Stimulated activated CD8-positive, alpha-beta memory T cell treated with anti-CD3 and anti-CD28 coated beads, Interleukin-7, amount 100 ng/mL, for 4 hours (primary cell): ENCODE measurements around the gene CLEC16A.
A peak's percentile ranks its signal among the peaks of the same experiment; 100 is the strongest.

Experiments used
- DNase-seq, 2 donors: peaks; one replicate each; pipeline ENCODE4 v3.0.0-alpha.2; 2020; ENCODE audit warnings: low read depth in 2 of 2

The CLEC16A gene

DNA sequence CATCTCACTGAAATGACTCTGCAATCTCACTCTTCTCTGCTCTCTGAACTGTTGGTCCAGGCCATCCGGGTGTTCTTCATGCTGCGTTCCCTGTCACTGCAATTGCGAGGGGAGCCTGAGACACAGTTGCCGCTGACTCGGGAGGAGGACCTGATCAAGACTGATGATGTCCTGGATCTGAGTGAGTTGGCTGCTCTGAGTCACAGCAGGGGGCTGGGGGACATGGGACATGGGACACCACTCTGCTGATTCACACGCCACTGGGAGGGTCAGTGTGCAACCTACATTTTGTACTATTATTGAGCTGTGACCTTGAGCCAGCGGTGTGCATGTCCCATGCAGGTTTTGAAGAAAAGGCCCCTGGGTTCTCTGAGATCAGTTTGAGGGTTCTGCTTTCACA is 116.5 kb downstream of the CLEC16A start:
- no peak for DNase-seq

DNA sequence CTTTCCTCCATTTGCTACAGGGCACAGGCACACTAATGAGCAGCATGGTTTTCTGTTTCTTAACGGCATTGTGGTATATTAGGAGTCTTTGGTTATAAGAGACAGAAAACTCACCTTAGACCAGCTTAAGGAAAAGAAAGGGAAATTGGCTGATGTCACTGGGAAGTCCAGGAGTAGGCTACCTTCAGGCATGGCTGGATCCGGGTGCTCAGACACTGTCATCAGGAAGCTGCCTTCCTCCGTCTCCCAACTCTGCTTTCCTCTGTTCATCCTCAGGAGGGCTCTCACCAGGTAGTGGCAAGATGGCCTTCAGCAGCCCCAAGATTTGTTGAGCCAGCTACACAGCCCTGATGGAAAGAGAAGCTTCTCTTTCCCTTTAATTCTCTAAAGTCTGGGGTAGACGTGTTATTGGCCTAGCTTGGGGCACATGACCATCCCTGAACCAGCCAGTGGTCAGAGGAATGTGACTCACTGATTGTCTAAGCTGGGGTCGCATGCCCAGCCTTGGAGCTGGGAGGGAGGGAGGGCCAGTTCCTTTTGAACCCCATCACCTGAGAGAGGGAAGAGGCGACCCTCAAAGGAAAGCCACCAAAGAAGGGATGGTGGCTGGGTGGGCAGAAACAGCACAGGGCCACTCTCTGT is 117.4 kb downstream of the CLEC16A start:
- DNase-seq = no peak

DNA sequence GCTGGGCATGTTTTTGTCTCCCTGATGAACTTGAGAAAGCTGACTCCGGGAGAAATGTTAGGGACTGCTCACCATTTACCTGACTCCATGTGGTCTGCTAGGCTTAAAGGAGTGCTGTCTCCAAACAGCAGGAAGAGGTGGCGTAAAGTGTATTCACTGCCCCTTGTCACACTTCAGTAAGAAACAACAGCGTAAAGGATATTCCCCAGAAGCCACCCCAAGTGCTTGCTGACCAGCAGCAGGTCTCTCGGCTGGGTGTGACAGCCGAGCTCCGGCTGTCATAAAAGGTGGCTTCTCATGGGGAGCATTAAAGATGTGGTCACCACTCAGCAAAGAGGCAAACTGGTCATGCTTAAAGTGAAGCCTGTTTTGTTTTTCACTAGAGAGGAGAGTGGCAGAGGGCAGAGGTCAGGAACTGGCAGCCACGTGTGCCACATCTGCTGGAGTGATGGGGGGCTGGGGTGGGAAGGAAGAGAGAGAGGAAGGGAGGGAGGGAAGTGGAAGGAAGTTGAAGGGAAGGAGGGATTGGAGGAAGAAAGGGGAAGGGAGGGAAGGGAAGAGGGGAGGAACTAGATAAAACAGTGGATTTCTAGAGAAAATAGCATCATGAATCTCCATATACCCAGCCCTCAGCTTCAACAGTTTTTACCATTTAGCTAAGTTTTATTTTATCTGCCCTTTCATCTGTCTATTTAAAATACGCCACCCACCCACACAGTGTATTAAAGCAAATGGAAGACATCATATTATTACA is 119.3 kb downstream of the CLEC16A start:
- no peak for DNase-seq

DNA sequence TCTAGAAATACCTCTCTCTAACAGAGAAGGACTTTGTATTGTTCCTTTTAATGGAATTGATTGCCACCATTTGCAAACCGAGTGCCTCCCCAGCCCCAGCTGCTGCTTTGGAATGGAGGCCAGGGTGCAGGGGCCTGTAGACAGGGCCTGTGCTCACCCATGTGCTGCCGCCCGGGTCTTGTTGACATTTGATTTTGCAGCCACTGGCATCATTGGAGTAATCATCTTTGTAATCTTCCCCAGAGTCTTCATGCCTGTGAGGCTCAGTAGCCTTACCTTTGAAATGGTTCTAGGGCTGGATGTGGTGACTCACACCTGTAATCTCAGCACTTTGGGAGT is 119.8 kb downstream of the CLEC16A start:
- DNase-seq = no peak

DNA sequence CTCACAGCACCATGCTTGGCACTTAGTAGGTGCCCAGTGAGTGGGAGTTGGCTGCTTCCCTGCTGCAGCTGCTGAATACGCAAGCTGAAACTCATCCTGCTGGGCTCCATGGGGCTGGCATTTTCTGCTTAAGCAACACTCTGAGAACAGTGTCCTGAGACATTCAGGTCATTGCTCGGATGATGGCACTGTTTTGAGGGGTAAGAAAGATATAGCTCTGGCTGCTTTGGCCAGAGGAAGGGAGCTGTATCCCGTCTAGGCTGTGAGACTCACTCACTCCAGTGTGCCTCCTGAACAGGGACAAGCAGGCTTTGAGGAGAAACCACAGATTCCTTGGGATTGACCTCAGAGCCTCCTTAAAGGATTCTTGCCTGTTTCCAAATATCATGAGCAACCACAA is 120.5 kb downstream of the CLEC16A start:
- no peak for DNase-seq

DNA sequence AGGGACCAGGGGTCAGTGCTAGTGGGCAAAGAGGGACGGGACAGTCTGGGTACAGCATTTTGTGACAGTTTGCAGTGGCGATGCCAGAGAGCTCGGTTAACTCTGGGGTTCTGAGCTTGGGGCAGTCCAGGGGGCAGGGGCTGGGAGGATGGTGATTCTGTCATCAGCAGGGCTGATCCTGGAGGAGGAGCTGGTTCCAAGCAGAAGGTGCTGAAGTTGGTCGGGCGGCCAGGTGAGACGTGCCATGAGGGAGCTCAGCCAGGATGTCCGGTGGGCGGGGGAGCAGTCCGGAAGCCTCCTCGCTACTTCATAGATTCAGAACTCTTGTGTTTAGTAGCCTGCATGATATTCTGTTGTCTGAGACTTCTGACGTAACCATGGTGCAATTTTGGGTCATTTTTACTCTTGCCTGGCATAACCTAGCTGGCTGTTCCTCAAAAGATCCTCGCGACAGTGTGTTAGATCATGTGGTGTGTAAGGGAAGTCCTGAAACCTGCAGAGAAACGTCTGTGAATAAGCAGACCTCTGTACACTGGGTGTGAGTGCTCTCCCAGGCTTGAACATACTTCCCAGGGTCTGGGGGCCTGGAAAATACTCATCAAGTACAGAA is 122.0 kb downstream of the CLEC16A start:
- no peak for DNase-seq

DNA sequence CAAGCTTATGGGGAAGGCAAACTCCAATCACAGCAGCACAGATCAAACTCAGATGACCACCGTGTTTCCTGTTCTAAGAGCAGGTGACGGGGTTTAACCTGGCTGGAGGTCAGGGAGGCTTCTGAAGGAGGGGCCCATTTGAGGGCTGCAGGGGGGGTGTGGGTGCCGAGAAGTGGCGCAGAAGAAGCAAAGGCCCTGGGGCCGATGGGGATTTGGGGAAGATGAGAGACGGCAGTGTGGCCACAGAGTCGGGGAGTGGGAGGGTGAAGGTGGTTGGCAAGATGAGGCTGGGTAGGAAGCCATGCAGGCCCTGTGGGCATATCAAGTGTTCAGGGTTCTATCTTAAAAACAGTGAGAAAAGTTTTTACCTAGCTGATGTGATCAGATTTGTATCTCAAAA is 122.9 kb downstream of the CLEC16A start:
- no peak for DNase-seq

DNA sequence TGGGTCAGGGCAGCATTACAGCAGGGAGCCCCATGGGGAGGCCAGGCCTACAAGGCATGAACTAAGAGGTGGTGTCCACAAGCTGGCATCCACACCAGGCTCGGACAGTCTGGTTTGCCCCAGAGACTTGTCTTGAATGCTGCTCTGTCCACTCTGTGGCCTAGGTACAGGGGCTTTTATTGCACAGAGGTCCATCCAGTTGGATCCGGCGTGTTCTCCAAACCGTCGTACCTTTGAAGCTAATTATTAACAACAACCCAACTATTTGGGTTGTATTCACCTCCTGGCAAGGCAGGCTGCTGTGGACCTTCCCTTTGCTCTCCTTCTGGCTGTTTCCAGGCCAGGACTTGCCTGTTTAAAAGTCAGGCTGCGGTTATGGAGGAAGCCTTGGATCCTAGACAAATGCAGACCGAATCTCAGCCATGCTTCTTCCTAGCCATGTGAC is 123.4 kb downstream of the CLEC16A start:
- no peak for DNase-seq

DNA sequence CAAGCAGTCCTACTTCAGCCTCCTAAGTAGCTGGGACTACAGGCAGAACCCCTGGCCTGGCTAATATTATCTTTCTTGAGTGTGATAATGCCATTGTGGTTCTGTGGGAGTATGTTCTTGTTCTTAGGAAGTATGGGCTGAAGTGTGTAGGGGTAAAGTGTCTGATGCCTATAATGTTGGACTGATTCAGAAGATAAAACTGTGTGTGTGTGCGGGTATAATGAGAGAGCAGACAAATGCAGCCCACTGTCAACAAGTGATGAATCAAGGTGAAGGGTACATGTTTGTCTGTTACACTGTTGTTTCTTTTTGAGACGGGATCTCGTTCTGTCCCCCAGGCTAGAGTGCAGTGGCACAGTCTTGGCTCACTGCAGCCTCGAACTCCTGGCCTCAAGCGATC is 127.5 kb downstream of the CLEC16A start:
- DNase-seq = no peak

DNA sequence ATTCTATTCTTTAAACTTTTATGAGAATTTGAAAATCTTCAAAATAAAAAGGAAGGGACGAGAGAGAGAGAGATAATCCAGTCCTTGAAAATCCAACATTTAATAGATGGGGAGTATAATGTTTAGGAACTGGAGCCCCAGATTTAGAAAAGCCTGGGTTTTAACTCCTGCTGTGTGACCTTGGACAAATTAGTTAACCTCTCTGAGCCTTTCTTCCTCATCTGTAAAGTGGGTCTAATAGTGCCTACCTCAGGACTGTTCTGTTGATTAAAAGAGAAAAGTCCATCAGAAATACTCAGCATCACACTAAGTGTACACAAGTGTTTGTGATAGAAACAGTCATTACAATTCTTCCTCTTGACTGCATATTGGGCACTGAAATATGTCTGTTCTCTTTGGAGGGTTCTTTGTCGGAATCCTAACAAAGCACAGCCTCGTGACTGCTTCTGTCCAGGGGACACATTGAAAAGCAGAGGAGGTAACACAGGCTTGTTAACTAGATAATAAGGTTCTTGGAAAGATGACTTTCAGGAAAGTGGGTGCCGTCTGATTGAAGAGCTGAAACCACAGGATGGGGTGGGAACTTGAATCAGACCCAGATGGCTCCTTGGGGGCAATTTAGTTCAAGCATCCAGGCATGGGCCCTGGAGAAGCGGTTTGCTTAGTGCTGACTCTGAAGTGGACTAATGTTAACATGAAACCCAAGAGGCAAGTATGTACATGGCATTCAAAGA is 128.2 kb downstream of the CLEC16A start:
- DNase-seq = no peak

DNA sequence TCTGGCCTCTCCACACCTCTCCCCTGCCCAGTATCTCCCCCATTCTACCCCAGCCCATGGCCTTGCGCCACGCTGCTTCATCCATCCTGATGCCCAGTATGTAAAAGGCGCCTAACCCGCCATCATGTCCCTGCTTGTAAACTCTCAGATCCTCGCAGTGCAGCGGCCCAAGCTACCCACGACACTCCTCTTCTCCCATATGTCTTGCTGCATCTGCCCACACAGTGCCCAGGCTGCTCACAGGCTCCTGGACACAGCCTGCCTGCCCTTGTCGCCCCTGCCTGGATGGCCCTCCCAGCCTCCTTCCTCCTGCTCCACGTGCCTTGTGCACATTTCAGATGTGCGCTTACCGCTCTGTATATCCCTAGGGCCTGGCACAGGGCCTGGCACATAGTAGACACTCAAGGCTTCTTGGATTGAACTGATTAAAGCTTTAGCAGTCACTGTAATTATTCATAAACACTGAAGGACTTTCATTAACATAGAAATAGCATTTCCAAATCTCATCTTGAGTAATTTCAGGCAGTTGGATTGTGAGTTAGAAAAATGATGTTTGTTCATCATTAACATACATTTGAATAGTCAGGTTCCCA is 129.1 kb downstream of the CLEC16A start:
- DNase-seq = no peak

DNA sequence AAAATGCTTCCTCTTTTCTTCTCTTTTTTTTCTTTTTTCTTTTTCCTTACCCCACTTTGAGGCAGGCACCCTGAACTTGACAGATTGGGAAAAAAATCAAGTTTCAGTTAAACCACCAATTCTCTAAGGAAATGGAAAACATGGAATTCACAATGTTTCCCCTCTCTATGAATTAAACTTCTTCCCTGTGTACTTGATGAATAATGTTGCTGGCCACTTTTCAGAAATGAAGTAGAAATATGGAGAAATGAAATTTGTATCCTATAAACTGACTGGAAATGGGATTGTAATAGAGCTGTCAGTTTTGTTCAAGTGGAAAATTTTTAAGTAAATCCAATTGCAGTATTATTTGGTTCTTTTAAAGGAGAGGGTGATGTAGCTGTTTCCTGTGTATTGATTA is 129.8 kb downstream of the CLEC16A start:
- DNase-seq = no peak

DNA sequence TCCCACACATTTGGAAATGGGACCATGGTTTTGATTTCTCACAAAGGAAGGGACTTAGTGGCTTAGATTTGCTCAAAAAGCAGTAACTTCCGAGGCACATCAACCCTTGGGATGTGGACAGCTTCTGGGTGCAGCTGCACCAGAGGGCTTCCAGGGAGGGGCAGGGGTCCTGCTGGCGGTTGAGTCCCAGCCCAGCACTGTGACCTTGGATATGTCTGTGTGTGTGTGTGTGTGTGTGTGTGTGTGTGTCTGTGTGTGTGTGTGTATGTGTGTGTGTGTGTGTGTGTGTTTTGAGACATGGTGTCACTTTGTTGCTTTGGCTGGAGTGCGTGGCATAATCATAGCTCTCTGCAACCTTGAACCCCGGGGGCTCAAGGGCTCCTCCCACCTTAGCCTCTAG is 130.8 kb downstream of the CLEC16A start:
- DNase-seq = no peak

DNA sequence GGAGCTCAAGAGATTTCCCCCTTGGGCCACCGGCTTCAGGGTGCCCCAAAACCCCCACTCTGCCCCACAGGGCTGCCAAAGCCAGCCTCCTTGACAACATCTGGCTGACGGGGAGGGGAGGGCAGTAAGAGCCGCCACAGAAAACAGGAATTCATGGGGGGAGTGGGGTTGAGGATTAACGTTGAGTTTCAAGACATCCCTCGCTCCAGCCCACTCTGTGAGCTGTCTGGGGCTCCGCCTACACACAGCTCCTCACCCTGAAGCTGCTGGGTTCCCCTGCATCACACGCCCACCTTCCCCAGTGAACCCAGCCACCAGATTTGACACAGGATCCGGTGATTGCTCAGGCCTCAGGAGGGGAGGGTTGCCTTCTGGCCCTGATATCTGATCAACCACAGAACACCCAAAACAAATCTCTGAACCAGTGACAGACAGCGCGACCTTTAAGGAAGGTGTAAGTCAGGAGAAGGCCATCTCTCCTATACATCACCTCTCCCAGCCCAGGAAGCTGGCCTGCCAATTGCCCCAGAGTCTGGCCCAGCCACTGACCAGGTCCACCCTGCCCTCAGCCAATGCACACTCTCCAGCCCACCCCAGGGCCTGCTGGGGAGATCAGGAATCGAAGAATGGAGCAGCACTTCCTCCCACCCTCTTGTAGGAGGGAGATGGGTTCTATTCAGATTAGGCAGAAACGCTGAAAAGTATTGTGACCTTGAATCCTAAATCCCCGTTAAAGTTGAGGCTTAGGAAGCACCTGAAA is 132.1 kb downstream of the CLEC16A start:
- DNase-seq = peak; percentile 74 to 80

DNA sequence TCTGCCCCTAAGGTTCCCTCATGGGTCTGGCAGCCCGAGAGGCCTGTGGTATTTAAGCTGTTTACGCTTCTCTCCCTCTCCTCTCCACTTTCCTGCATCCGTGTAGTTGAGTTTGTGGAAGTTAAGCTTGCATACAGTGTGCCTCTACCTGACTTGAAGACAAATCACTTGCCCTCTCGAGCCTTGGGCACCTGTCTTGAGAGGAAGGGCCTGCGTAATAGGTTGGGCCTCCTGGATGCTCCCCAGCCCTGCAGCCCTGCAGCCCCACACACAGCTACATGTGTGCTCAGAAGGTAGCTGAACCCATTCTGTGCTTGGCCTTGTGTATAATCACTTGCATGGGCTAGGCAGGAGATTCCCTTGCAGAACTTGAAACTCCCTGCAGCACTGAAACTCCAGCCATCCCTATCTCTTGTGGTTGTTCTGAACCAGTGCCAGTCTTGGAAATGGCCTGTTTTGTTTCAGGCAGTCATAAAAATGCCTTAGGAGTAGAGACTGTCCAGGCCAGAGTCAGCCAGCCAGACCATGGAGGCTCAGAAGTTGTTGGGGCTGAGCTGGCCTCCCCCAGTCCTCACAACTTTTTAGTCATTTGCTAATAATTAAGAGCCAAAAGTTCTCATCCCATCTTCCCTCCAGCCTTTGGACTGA is 134.6 kb downstream of the CLEC16A start:
- no peak for DNase-seq

DNA sequence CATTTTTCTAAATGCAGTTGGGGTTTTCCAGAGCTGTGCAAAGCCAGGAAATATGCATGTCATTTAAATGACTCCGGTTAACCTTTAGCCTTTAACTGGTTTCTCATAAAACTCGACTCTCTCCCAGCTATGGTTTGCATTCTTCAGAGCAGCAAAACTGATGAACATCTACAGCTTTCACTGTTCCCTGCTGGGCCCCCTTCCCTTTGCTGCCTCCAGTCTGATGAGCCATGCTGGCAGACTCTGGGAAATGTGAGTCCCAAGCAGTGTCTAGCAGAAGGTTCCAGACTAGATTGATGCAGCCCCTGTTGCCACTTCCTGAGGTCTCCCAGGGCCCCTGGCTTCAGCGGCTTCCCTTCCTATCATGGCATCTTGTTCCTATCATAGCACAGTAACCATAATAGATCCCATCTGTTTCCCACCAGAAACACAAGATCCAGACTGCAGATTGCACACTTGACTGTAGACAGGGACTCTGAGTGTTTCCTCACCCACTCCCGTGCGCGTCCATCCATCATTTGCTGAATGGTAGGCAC is 135.4 kb downstream of the CLEC16A start:
- DNase-seq = no peak

DNA sequence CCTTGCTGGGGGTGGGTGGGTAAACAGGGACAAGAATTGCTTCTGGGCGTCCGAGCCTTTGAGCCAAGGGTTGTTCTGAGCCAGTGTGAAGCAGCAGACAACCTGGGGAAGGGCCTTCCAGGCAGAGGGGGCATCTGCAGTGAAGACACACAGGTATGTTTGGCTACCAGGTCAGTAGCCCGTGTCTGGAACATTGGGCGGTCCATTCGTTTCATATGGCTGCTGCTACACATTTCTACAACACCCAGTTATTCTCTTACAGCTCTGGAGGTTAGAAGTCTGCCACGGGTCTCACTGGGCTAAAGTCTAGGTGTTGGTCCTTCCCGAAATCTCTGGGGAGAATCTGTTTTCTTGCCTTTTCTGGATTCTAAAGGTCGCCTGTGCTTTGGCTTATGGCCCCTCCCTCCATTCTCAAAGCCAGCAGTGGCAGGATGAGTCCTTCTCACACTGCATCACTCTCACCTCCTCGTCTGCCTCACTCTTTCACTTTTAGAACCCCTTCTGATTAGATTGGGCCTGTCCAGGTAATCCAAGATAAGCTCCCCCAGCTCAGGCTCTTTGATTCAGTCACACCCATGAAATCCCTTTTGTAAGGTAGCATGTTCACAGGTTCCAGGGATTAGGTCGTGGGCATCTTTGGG is 136.1 kb downstream of the CLEC16A start:
- no peak for DNase-seq

DNA sequence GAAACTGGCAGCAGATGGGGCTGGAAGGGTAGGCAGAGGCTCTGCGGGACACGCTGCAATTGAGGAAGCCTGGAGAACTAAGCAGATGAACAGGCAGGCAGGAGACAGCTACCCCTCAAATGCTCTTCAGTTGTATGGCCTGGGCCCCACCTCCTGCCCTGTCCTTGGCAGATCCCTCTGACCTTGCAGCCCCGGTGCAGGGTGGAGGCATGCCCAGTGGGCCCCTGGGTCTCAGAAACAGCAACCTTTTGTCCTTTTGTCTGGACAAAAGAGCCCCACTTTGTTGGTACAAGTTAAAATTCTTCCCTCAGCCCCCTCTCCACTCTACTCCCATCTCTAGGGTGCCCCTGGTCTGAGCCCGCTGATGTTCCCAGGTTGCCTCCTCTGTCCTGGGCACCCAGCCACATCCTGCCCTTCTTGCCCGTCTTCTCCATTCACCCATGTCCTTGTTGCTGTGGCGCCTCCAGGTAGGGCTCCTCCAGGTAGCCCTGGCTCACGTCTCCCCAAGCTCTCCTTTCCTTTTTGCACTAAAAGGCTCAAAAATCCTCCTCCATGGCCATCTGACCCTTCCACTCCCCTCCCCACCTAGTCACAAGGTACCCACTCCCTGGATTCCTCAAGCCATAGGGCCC is 136.8 kb downstream of the CLEC16A start:
- DNase-seq = no peak

DNA sequence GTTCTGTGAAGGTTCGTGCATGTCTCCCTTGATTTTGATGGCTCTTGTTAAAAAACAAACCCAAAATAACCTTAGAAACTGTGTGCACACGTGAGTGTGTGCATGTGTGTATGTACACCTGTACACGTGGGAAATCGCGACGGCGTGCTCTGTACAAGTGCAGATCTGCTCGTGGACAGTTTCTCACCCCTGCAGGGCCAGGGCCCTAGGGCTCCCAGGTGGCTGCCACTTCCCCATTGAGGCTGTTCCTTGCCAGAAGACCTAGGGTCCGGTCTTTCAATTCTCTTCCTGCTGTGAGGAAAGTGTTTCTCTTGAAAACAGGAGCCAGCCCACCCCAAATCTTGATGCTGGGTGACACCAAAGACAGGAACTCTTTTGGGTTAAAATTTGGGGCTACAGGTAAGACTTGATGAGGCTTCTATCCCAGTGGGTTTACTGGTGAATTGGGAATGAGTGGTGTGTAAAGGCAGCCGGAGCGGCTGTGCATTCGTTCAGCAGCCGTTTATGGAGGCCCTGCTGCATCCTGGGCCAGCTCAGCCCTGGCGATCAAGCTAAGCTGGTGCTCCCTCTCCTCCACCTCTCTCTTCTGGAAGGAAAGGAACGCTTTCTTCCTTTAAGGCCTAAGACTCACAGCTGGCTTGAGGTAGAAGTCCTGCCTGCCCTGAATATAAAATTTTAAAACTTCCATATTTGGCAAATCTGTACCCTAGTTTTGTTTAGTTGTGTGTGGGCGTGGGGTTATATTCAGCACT is 137.9 kb downstream of the CLEC16A start:
- no peak for DNase-seq
